ENCODE measurements around the gene CHGA. TPM values are rescaled to one million over a fixed set of nuclear protein-coding genes. Genes with fewer than 3 reads are reported as not detected.

CHGA gene
- total RNA-seq (0.71 TPM), polyA plus RNA-seq (4.3 TPM)
- long read RNA-seq, donor 1, result 0 reads
- long read RNA-seq, donor 2, result 0 reads
- long read RNA-seq, donor 3, result 0 reads
- long read RNA-seq, donor 4, partial matches to known transcripts, result 0 of 5 reads
- long read RNA-seq, donor 4, other reads (novel, unspliced or antisense), result 5 of 5 reads
- long read RNA-seq, donor 5, partial matches to known transcripts, result 0 of 1 reads
- long read RNA-seq, donor 5, other reads (novel, unspliced or antisense), result 0 of 1 reads
- long read RNA-seq, donor 6, result 0 reads
- long read RNA-seq, donor 7, partial matches to known transcripts, result 7 of 10 reads
- long read RNA-seq, donor 7, other reads (novel, unspliced or antisense), result 0 of 10 reads
- long read RNA-seq, donor 8, result 0 reads
- long read RNA-seq, donor 9, result 0 reads
- long read RNA-seq, donor 10, result 0 reads

- no peaks in the 10 kb centered on the region for H3K4me1 ChIP-seq (ENCODE audit: control insufficient read depth in 2 of 2, insufficient read depth in 2 of 2, low read length in 2 of 2)
- no peaks in the 10 kb centered on the region for H3K36me3 ChIP-seq (ENCODE audit: control insufficient read depth in 2 of 2, insufficient read depth in 2 of 2, low read length in 1 of 2)
- WGBS, result 8% methylated on average over 86 of the region's 86 CpGs
- H3K4me3 ChIP-seq (ENCODE audit: low read length in 2 of 2), result no peak within 1 kb of the TSS
- peaks cover 17 to 30% of the 10 kb centered on the region in 2 donors for H3K27me3 ChIP-seq (ENCODE audit: control insufficient read depth in 2 of 2, insufficient read depth in 1 of 2, low read length in 1 of 2)
- no peak within 1 kb of the TSS for H3K27ac ChIP-seq (ENCODE audit: low read depth in 1 of 2, low read length in 1 of 2)
- peak; percentile 4 to 77 (median 48) for DNase-seq (ENCODE audit: low read depth in 6 of 9, low spot score in 9 of 9)
- no peaks in the 10 kb centered on the region for H3K9me3 ChIP-seq (ENCODE audit: control insufficient read depth in 2 of 2, insufficient read depth in 1 of 2, low read length in 1 of 2)
Observed at GRCh38 chr14:92922883-92923743, at the start of gene CHGA. TSS of gene CHGA (plus strand) at chr14:92923150. CDS start at chr14:92923360, 210 bp downstream.

GRCh38 chr14:92874962-92875661 lies 47.8 kb upstream of the CHGA start:
- H3K27ac ChIP-seq (ENCODE audit: low read depth in 1 of 2, low read length in 1 of 2), result no peak overlapping the region
- peaks cover 0 to 29% of the 10 kb centered on the region in 2 donors for H3K27me3 ChIP-seq (ENCODE audit: control insufficient read depth in 2 of 2, insufficient read depth in 1 of 2, low read length in 1 of 2)
- 77% methylated on average over 13 of the region's 13 CpGs for WGBS
- no peaks in the 10 kb centered on the region for H3K36me3 ChIP-seq (ENCODE audit: control insufficient read depth in 2 of 2, insufficient read depth in 2 of 2, low read length in 1 of 2)
- H3K4me1 ChIP-seq (ENCODE audit: control insufficient read depth in 2 of 2, insufficient read depth in 2 of 2, low read length in 2 of 2), result no peaks in the 10 kb centered on the region
- DNase-seq (ENCODE audit: low read depth in 6 of 9, low spot score in 9 of 9), result no peak
- no peaks in the 10 kb centered on the region for H3K9me3 ChIP-seq (ENCODE audit: control insufficient read depth in 2 of 2, insufficient read depth in 1 of 2, low read length in 1 of 2)
- H3K4me3 ChIP-seq (ENCODE audit: low read length in 2 of 2), result no peak overlapping the region

GRCh38 chr14:92877757-92878431 lies 45.1 kb upstream of the CHGA start:
- Histone ChIP-seq H3K36me3 (ENCODE audit: control insufficient read depth in 2 of 2, insufficient read depth in 2 of 2, low read length in 1 of 2) (no peaks in the 10 kb centered on the region), H3K4me1 (ENCODE audit: control insufficient read depth in 2 of 2, insufficient read depth in 2 of 2, low read length in 2 of 2) (no peaks in the 10 kb centered on the region), H3K27ac (ENCODE audit: low read depth in 1 of 2, low read length in 1 of 2) (no peak overlapping the region), H3K4me3 (ENCODE audit: low read length in 2 of 2) (no peak overlapping the region), H3K27me3 (ENCODE audit: control insufficient read depth in 2 of 2, insufficient read depth in 1 of 2, low read length in 1 of 2) (peaks cover 0 to 45% of the 10 kb centered on the region in 2 donors), H3K9me3 (ENCODE audit: control insufficient read depth in 2 of 2, insufficient read depth in 1 of 2, low read length in 1 of 2) (no peaks in the 10 kb centered on the region)
- 70% methylated on average over 18 of the region's 18 CpGs for WGBS
- DNase-seq (ENCODE audit: low read depth in 6 of 9, low spot score in 9 of 9), result no peak

- 95% methylated on average over 7 of the region's 7 CpGs for WGBS
- H3K27me3 ChIP-seq (ENCODE audit: control insufficient read depth in 2 of 2, insufficient read depth in 1 of 2, low read length in 1 of 2), result peaks cover 0 to 39% of the 10 kb centered on the region in 2 donors
- DNase-seq (ENCODE audit: low read depth in 6 of 9, low spot score in 9 of 9), result no peak
- no peaks in the 10 kb centered on the region for H3K9me3 ChIP-seq (ENCODE audit: control insufficient read depth in 2 of 2, insufficient read depth in 1 of 2, low read length in 1 of 2)
- H3K36me3 ChIP-seq (ENCODE audit: control insufficient read depth in 2 of 2, insufficient read depth in 2 of 2, low read length in 1 of 2), result no peaks in the 10 kb centered on the region
- H3K4me1 ChIP-seq (ENCODE audit: control insufficient read depth in 2 of 2, insufficient read depth in 2 of 2, low read length in 2 of 2), result no peaks in the 10 kb centered on the region
- no peak overlapping the region for H3K4me3 ChIP-seq (ENCODE audit: low read length in 2 of 2)
- H3K27ac ChIP-seq (ENCODE audit: low read depth in 1 of 2, low read length in 1 of 2), result no peak overlapping the region
Observed at GRCh38 chr14:92880351-92880750, 42.6 kb upstream of the CHGA start.

- Histone ChIP-seq H3K27ac (ENCODE audit: low read depth in 1 of 2, low read length in 1 of 2) (no peak overlapping the region), H3K9me3 (ENCODE audit: control insufficient read depth in 2 of 2, insufficient read depth in 1 of 2, low read length in 1 of 2) (no peaks in the 10 kb centered on the region), H3K4me3 (ENCODE audit: low read length in 2 of 2) (no peak overlapping the region), H3K4me1 (ENCODE audit: control insufficient read depth in 2 of 2, insufficient read depth in 2 of 2, low read length in 2 of 2) (no peaks in the 10 kb centered on the region), H3K36me3 (ENCODE audit: control insufficient read depth in 2 of 2, insufficient read depth in 2 of 2, low read length in 1 of 2) (no peaks in the 10 kb centered on the region), H3K27me3 (ENCODE audit: control insufficient read depth in 2 of 2, insufficient read depth in 1 of 2, low read length in 1 of 2) (peaks cover 0 to 37% of the 10 kb centered on the region in 2 donors)
- DNase-seq (ENCODE audit: low read depth in 6 of 9, low spot score in 9 of 9), result no peak
- WGBS, result 55% methylated on average over 12 of the region's 12 CpGs
Observed at GRCh38 chr14:92880851-92881250, 42.1 kb upstream of the CHGA start.

- no peak overlapping the region for H3K4me3 ChIP-seq (ENCODE audit: low read length in 2 of 2)
- no peaks in the 10 kb centered on the region for H3K9me3 ChIP-seq (ENCODE audit: control insufficient read depth in 2 of 2, insufficient read depth in 1 of 2, low read length in 1 of 2)
- no peak overlapping the region for H3K27ac ChIP-seq (ENCODE audit: low read depth in 1 of 2, low read length in 1 of 2)
- H3K36me3 ChIP-seq (ENCODE audit: control insufficient read depth in 2 of 2, insufficient read depth in 2 of 2, low read length in 1 of 2), result no peaks in the 10 kb centered on the region
- H3K27me3 ChIP-seq (ENCODE audit: control insufficient read depth in 2 of 2, insufficient read depth in 1 of 2, low read length in 1 of 2), result peaks cover 0 to 37% of the 10 kb centered on the region in 2 donors
- 96% methylated on average over 5 of the region's 5 CpGs for WGBS
- no peaks in the 10 kb centered on the region for H3K4me1 ChIP-seq (ENCODE audit: control insufficient read depth in 2 of 2, insufficient read depth in 2 of 2, low read length in 2 of 2)
- no peak for DNase-seq (ENCODE audit: low read depth in 6 of 9, low spot score in 9 of 9)
Observed at GRCh38 chr14:92883066-92883465, 39.9 kb upstream of the CHGA start.

GRCh38 chr14:92884410-92884809 lies 38.5 kb upstream of the CHGA start:
- Histone ChIP-seq H3K4me1 (ENCODE audit: control insufficient read depth in 2 of 2, insufficient read depth in 2 of 2, low read length in 2 of 2) (no peaks in the 10 kb centered on the region), H3K27me3 (ENCODE audit: control insufficient read depth in 2 of 2, insufficient read depth in 1 of 2, low read length in 1 of 2) (peaks cover 0 to 27% of the 10 kb centered on the region in 2 donors), H3K9me3 (ENCODE audit: control insufficient read depth in 2 of 2, insufficient read depth in 1 of 2, low read length in 1 of 2) (no peaks in the 10 kb centered on the region), H3K4me3 (ENCODE audit: low read length in 2 of 2) (no peak overlapping the region), H3K27ac (ENCODE audit: low read depth in 1 of 2, low read length in 1 of 2) (no peak overlapping the region), H3K36me3 (ENCODE audit: control insufficient read depth in 2 of 2, insufficient read depth in 2 of 2, low read length in 1 of 2) (no peaks in the 10 kb centered on the region)
- 90% methylated on average over 3 of the region's 3 CpGs for WGBS
- no peak for DNase-seq (ENCODE audit: low read depth in 6 of 9, low spot score in 9 of 9)

- DNase-seq (ENCODE audit: low read depth in 6 of 9, low spot score in 9 of 9), result no peak
- no peaks in the 10 kb centered on the region for H3K36me3 ChIP-seq (ENCODE audit: control insufficient read depth in 2 of 2, insufficient read depth in 2 of 2, low read length in 1 of 2)
- H3K27ac ChIP-seq (ENCODE audit: low read depth in 1 of 2, low read length in 1 of 2), result no peak overlapping the region
- H3K9me3 ChIP-seq (ENCODE audit: control insufficient read depth in 2 of 2, insufficient read depth in 1 of 2, low read length in 1 of 2), result no peaks in the 10 kb centered on the region
- H3K4me1 ChIP-seq (ENCODE audit: control insufficient read depth in 2 of 2, insufficient read depth in 2 of 2, low read length in 2 of 2), result no peaks in the 10 kb centered on the region
- no peak overlapping the region for H3K4me3 ChIP-seq (ENCODE audit: low read length in 2 of 2)
- 88% methylated on average over 8 of the region's 8 CpGs for WGBS
- H3K27me3 ChIP-seq (ENCODE audit: control insufficient read depth in 2 of 2, insufficient read depth in 1 of 2, low read length in 1 of 2), result peaks cover 0 to 17% of the 10 kb centered on the region in 2 donors
Observed at GRCh38 chr14:92885279-92886061, 37.5 kb upstream of the CHGA start.

Measured in thymus (tissue), 14 donors.